Tibial artery (tissue), 4 donors: ENCODE measurements around the gene ADAM19.

Experiments
- DNase-seq, 2 donors: peaks; one replicate each; pipeline ENCODE4 v3.0.0-alpha.2; 2019
- H3K27ac ChIP-seq, 2 donors: fragments of 200-600 bp; sonication (generic) in 1 of 2; 1 replicate in 1 of 2; 2 replicates in 1 of 2; pipeline ENCODE4 v1.5.1; 2018 to 2019; ENCODE audit warnings: mild to moderate bottlenecking in 1 of 2
- H3K27me3 ChIP-seq, 2 donors: fragments of 200-600 bp; sonication (generic) in 1 of 2; one replicate each; pipeline versions ENCODE4 v1.5.1 to v1.6.0; 2016 to 2019
- H3K36me3 ChIP-seq, 3 donors: fragments of 200-600 bp; sonication (generic) in 2 of 3; one replicate each; pipeline ENCODE4 v1.5.1; 2016 to 2019; ENCODE audit warnings: mild to moderate bottlenecking in 2 of 3
- H3K4me1 ChIP-seq, 4 donors: fragments of 200-600 bp; sonication (generic) in 2 of 4; 1 replicate in 3 of 4; 2 replicates in 1 of 4; pipeline ENCODE4 v1.5.1; 2016 to 2019
- H3K4me3 ChIP-seq, 2 donors: fragments of 200-600 bp; sonication (generic) in 1 of 2; 1 replicate in 1 of 2; 2 replicates in 1 of 2; pipeline ENCODE4 v1.5.1; 2018 to 2019; ENCODE audit warnings: mild to moderate bottlenecking in 2 of 2
- H3K9me3 ChIP-seq, 3 donors: fragments of 200-600 bp; sonication (generic) in 1 of 3; one replicate each; pipeline ENCODE4 v1.5.1; 2016 to 2019
- CTCF ChIP-seq, 2 experiments: fragments of 200-600 bp in 1 of 2; fragments of 450-650 bp in 1 of 2; IDR thresholded peaks; one replicate each; pipeline ENCODE4 v1.5.1; 2017 to 2019; ENCODE audit warnings: antibody characterized with exemption in 2 of 2, mild to moderate bottlenecking in 1 of 2, moderate library complexity in 1 of 2
- intact Hi-C: fragments of 100-400 bp; cut with DNase I; formaldehyde crosslinking; loops from one replicate; pipeline ENCODE4 v1.15.0; 2023; ENCODE audit warnings: low total_unique reads

The ADAM19 gene

GRCh38 chr5:157446412-157446935, 129.1 kb downstream of the ADAM19 start:
- DNase-seq: no peak
- TF ChIP-seq CTCF (IDR thresholded peaks at IDR 0.05): no peak
- Histone ChIP-seq H3K9me3 (no peaks in the 10 kb centered on the region), H3K36me3 (no peaks in the 10 kb centered on the region), H3K27me3 (no peaks in the 10 kb centered on the region), H3K4me1 (peaks cover 0 to 15% (median 5%) of the 10 kb centered on the region in 4 donors), H3K27ac (no peak overlapping the region), H3K4me3 (no peak overlapping the region)
- intact Hi-C loops: no loop called here

- no peaks in the 10 kb centered on the region for H3K36me3 ChIP-seq
- DNase-seq: no peak
- intact Hi-C loops: no loop called here
- no peaks in the 10 kb centered on the region for H3K9me3 ChIP-seq
- no peak overlapping the region for H3K4me3 ChIP-seq
- H3K27ac ChIP-seq: no peak overlapping the region
- H3K27me3 ChIP-seq: no peaks in the 10 kb centered on the region
- peaks cover 0 to 15% (median 5%) of the 10 kb centered on the region in 4 donors for H3K4me1 ChIP-seq
- TF ChIP-seq CTCF (IDR thresholded peaks at IDR 0.05): no peak
Measured at GRCh38 chr5:157445745-157446411, 129.7 kb downstream of the ADAM19 start.

- H3K9me3 ChIP-seq: no peaks in the 10 kb centered on the region
Measured at GRCh38 chr5:157444224-157444623, 131.4 kb downstream of the ADAM19 start.

GRCh38 chr5:157443041-157443549, 132.5 kb downstream of the ADAM19 start:
- no peak for DNase-seq
- H3K27ac ChIP-seq: no peak overlapping the region
- no peaks in the 10 kb centered on the region for H3K9me3 ChIP-seq
- H3K36me3 ChIP-seq: no peaks in the 10 kb centered on the region
- H3K4me1 ChIP-seq: no peaks in the 10 kb centered on the region
- no peak overlapping the region for H3K4me3 ChIP-seq
- H3K27me3 ChIP-seq: no peaks in the 10 kb centered on the region
- intact Hi-C loops: no loop called here
- TF ChIP-seq CTCF (IDR thresholded peaks at IDR 0.05): no peak

More at GRCh38 chr5:157444224-157444623, 131.4 kb downstream of the ADAM19 start:
- H3K4me3 ChIP-seq: no peak overlapping the region
- no peak for TF ChIP-seq CTCF (IDR thresholded peaks at IDR 0.05)
- H3K4me1 ChIP-seq: peaks cover 0 to 6% (median 2%) of the 10 kb centered on the region in 4 donors
- intact Hi-C loops: no loop called here
- no peak for DNase-seq
- no peaks in the 10 kb centered on the region for H3K27me3 ChIP-seq
- no peaks in the 10 kb centered on the region for H3K36me3 ChIP-seq
- H3K27ac ChIP-seq: no peak overlapping the region

- intact Hi-C loops: loop anchor here (5.0 kb wide), 1 partner anchor 283 kb away; no protein-coding TSS in a partner anchor
- no peak for TF ChIP-seq CTCF (IDR thresholded peaks at IDR 0.05)
Measured at GRCh38 chr5:157434096-157434495, 141.5 kb downstream of the ADAM19 start.

More at GRCh38 chr5:157434096-157434495, 141.5 kb downstream of the ADAM19 start:
- DNase-seq: no peak
- Histone ChIP-seq H3K4me1 (no peaks in the 10 kb centered on the region), H3K27me3 (no peaks in the 10 kb centered on the region), H3K36me3 (no peaks in the 10 kb centered on the region), H3K9me3 (no peaks in the 10 kb centered on the region), H3K4me3 (no peak overlapping the region), H3K27ac (no peak overlapping the region)
